Duodenal mucosa (tissue), 2 donors: ENCODE data around the gene PLCH2.
"Not testable (repeated sequence)": the region's sequence is repeated elsewhere in the genome, so short reads cannot be mapped to it uniquely, and the experiment has no call there.

ENCODE experiments used
- H3K27ac ChIP-seq: one replicate; pipeline ENCODE4 v1.7.0; 2013; ENCODE audit warnings: low read depth, low read length
- H3K27me3 ChIP-seq, 2 donors: one replicate each; pipeline ENCODE4 v1.7.0; 2013; ENCODE audit warnings: low read length in 2 of 2, control low read depth in 1 of 2; ENCODE audit not compliant: insufficient read depth in 2 of 2, control insufficient read depth in 1 of 2
- H3K36me3 ChIP-seq, 2 donors: one replicate each; pipeline ENCODE4 v1.7.0; 2013; ENCODE audit warnings: low read length in 2 of 2, control low read depth in 1 of 2; ENCODE audit not compliant: insufficient read depth in 2 of 2, control insufficient read depth in 1 of 2
- H3K4me1 ChIP-seq, 2 donors: one replicate each; pipeline ENCODE4 v1.7.0; 2013; ENCODE audit warnings: low read length in 2 of 2, control low read depth in 1 of 2; ENCODE audit not compliant: insufficient read depth in 2 of 2, control insufficient read depth in 1 of 2
- H3K4me3 ChIP-seq, 2 donors: one replicate each; pipeline ENCODE4 v1.7.0; 2013; ENCODE audit warnings: low read length in 2 of 2, low read depth in 1 of 2
- H3K9ac ChIP-seq, 2 donors: one replicate each; pipeline ENCODE4 v1.7.0; 2013; ENCODE audit warnings: low read length in 2 of 2, low read depth in 1 of 2
- H3K9me3 ChIP-seq, 2 donors: one replicate each; pipeline ENCODE4 v1.7.0; 2013; ENCODE audit warnings: low read length in 2 of 2, control low read depth in 1 of 2; ENCODE audit not compliant: control insufficient read depth in 1 of 2

The PLCH2 gene

DNA sequence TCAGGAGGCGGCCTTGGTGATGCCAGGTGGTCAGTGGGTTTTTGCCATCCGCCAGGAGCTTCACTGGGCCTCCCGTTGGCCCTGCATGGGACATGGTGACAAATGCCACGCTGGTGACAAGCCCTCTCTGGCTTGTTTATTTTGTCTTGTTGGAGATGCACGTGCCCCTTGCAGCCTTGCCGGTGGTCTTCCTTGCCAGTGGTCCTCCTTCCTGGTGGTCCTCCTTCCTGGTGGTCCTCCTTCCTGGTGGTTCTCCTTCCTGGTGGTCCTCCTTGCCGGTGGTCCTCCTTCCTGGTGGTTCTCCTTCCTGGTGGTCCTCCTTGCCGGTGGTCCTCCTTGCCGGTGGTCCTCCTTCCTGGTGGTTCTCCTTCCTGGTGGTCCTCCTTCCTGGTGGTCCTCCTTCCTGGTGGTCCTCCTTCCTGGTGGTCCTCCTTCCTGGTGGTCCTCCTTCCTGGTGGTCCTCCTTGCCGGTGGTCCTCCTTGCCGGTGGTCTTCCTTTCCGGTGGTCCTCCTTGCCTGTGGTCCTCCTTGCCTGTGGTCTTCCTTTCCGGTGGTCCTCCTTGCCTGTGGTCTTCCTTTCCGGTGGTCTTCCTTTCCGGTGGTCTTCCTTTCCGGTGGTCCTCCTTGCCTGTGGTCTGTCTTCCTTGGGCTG is 16.9 kb upstream of the PLCH2 start:
- H3K4me3 ChIP-seq, H3K27me3 ChIP-seq, H3K9me3 ChIP-seq, H3K36me3 ChIP-seq, H3K27ac ChIP-seq, H3K4me1 ChIP-seq, H3K9ac ChIP-seq: not testable (repeated sequence)

GRCh38 chr1:2459757-2460156 is 16.3 kb upstream of the PLCH2 start:
- H3K9me3 ChIP-seq, result no peaks in the 10 kb centered on the region
- H3K36me3 ChIP-seq, result no peaks in the 10 kb centered on the region
- H3K4me3 ChIP-seq, result no peak overlapping the region
- H3K9ac ChIP-seq, result no peak overlapping the region
- no peaks in the 10 kb centered on the region for H3K4me1 ChIP-seq
- no peak overlapping the region for H3K27ac ChIP-seq
- H3K27me3 ChIP-seq, result peaks cover 5 to 7% of the 10 kb centered on the region in 2 donors

GRCh38 chr1:2460203-2460602 is 15.9 kb upstream of the PLCH2 start:
- Histone ChIP-seq H3K4me1 (no peaks in the 10 kb centered on the region), H3K9ac (no peak overlapping the region), H3K36me3 (no peaks in the 10 kb centered on the region), H3K9me3 (no peaks in the 10 kb centered on the region), H3K27me3 (peaks cover 5 to 6% of the 10 kb centered on the region in 2 donors), H3K27ac (no peak overlapping the region), H3K4me3 (no peak overlapping the region)

DNA sequence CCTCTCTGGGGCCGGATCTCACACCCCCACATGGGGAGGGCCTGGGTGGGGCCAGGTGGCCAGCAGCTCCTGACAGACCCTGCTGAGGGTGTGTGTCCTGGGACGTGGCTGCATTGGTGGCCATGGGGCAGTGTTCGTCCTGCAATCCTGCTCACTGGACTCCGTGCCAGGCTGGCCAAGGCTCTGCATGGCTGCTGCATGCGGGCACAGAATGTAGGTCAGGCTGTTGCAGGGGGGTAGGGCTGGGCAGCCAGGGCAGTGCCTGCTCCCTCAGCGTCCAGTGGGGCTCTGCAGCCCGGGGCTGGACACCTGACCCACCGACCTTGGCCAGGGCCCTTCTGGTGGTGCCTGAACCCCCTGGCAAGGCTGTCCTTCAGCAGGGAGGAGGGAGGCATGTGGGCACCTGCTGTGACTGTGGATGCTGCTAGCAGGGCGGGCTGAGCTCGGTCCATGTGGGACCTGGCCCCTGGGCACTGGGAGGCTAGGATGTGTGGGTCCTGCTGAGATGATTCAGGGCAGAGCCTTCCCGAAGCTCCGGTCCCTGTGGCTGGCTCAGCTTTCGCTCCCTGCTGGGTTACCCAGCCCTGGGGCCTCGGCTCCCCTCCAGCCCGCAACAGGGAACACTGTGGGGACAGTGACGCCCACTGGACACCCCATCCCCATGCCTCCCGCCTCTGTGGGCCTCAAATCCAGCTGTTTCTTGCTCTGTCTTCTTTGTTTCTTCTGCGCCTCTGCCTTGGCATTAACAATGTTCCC is 14.9 kb upstream of the PLCH2 start:
- H3K36me3 ChIP-seq, result no peaks in the 10 kb centered on the region
- H3K27me3 ChIP-seq, result peaks cover 5% of the 10 kb centered on the region in 2 donors
- H3K4me1 ChIP-seq, result no peaks in the 10 kb centered on the region
- no peak overlapping the region for H3K4me3 ChIP-seq
- H3K9ac ChIP-seq, result no peak overlapping the region
- H3K9me3 ChIP-seq, result no peaks in the 10 kb centered on the region
- H3K27ac ChIP-seq, result no peak overlapping the region

- no peak overlapping the region for H3K27ac ChIP-seq
- H3K36me3 ChIP-seq, result no peaks in the 10 kb centered on the region
- H3K9me3 ChIP-seq, result no peaks in the 10 kb centered on the region
- H3K4me1 ChIP-seq, result no peaks in the 10 kb centered on the region
- peaks cover 5 to 9% of the 10 kb centered on the region in 2 donors for H3K27me3 ChIP-seq
- no peak overlapping the region for H3K4me3 ChIP-seq
- no peak overlapping the region for H3K9ac ChIP-seq
Measured at GRCh38 chr1:2462819-2463218, 13.3 kb upstream of the PLCH2 start.

- Histone ChIP-seq H3K27ac (no peak overlapping the region), H3K4me1 (no peaks in the 10 kb centered on the region), H3K36me3 (no peaks in the 10 kb centered on the region), H3K4me3 (no peak overlapping the region), H3K9ac (no peak overlapping the region), H3K9me3 (no peaks in the 10 kb centered on the region), H3K27me3 (peaks cover 9% of the 10 kb centered on the region in 2 donors)
Measured at GRCh38 chr1:2463396-2463795, 12.7 kb upstream of the PLCH2 start.

DNA sequence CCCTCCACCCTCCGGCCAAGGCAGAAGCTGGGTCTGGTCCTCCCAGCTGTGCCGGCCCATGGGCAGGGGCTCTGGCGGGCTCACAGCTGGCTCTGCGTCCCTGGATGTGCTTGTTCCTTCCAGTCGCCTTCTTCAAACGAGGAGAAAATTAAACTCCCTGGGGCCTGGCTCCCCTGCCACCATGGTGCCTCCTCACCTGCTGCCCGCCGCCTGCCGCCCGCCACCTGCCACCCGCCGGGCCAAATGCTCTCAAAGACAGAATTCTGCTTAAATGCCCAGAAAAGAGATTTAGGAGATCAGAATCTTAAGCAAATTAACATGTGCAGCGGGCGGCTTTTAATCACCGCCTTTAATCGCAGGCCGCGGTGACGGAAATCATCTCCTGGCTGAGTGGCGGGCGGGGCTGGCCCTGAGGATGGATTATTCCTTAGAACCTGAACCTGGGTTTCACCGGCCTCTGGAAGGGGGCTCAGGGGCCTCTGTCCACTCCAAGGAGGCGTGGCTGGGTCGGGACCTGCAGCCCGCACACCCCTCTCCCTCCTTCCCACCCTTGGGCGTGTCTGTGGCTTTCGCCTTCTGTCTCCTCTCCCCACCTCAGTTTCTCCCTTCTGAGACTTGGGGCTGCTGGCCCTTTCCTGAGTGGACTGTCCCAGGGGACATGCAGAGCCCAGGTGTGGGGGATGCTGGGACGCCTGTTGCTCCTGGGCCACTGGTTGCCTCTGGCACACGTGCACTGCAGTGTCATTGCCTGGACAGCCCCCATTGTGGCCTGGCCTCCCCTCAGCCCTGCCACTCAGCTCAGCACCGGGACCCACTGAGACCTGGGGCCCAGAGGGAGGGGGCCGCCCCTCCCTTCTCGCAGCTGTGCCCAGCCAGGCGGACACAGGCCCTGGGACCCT is 10.5 kb upstream of the PLCH2 start:
- no peak overlapping the region for H3K4me3 ChIP-seq
- H3K36me3 ChIP-seq, result no peaks in the 10 kb centered on the region
- no peak overlapping the region for H3K9ac ChIP-seq
- no peak overlapping the region for H3K27ac ChIP-seq
- H3K27me3 ChIP-seq, result peaks cover 13 to 16% of the 10 kb centered on the region in 2 donors
- no peaks in the 10 kb centered on the region for H3K9me3 ChIP-seq
- no peaks in the 10 kb centered on the region for H3K4me1 ChIP-seq

DNA sequence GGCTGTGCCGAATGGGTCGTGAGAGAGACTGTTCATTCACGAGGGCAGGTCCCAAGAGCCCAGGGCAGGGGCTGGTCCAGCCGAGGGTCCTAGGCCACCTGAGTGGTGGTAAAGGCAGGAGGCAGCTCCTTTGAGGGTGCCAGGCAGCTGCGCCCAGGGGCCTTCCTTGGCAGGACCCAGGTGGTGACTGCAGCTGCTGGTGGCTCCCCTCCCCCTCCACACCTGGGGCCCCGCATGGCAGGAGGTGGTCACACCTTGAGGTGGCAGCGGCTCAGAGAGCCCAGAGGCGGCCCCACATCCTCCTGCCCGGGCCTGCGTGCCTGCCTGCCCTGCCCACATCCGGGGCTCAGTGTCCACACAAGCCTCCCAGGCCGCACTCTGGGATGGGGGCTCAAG is 9.8 kb upstream of the PLCH2 start:
- H3K9me3 ChIP-seq, result no peaks in the 10 kb centered on the region
- H3K36me3 ChIP-seq, result no peaks in the 10 kb centered on the region
- H3K27ac ChIP-seq, result no peak overlapping the region
- H3K27me3 ChIP-seq, result peaks cover 13 to 18% of the 10 kb centered on the region in 2 donors
- H3K9ac ChIP-seq, result no peak overlapping the region
- no peak overlapping the region for H3K4me3 ChIP-seq
- no peaks in the 10 kb centered on the region for H3K4me1 ChIP-seq

DNA sequence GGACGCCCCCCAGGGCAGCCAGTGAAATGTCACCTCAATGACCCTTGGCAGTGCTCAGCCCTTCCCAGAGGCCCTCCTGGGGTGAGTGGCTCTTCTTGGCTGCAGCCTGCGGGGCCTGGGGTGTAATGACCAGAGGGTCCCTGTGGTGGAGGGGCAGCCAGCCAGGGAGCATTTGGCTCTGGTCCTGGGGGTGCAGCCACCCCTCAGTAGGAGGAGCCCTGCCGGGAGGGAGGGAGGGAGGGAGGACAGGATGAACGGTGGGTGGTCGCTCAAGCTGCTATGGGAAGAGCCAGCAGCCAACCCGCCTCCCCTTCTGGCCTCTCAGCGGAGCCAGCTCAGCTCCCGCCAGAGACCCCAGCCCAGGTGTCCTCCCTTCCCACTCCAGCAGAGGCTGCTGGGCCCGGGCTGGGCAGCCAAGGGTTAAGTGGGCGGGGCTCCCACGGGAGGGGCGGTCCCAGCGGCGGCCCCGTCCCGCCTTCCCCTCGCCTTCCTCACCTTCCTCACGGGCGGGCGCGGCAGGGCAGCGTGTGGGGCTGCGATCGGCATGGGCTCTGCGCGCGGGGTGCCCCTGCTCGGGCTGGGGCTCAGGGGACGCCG is 9.0 kb upstream of the PLCH2 start:
- Histone ChIP-seq H3K9me3 (no peaks in the 10 kb centered on the region), H3K36me3 (no peaks in the 10 kb centered on the region), H3K9ac (no peak overlapping the region), H3K27ac (no peak overlapping the region), H3K27me3 (peaks cover 13 to 18% of the 10 kb centered on the region in 2 donors), H3K4me1 (no peaks in the 10 kb centered on the region), H3K4me3 (no peak overlapping the region)
